Karpas-422 (cell line): Measurements from ENCODE around the gene DVL3. TPM values are rescaled to one million over a fixed set of nuclear protein-coding genes. Genes with fewer than 3 reads are reported as not detected.
"Not testable (repeated sequence)": the region's sequence is repeated elsewhere in the genome, so short reads cannot be mapped to it uniquely, and the experiment has no call there.

Experiments used
- DNase-seq: peaks from one replicate; pipeline ENCODE4 v3.0.0-alpha.2; 2015
- H2AFZ ChIP-seq: fragments of 200-600 bp; sonication (generic); 2 replicates; pipeline ENCODE4 v1.6.1; 2014; ENCODE audit warnings: antibody characterized with exemption, low read length, mixed read lengths
- H3K27ac ChIP-seq: fragments of 200-600 bp; sonication (generic); 2 replicates; pipeline ENCODE4 v1.5.1; 2014; ENCODE audit warnings: mild to moderate bottlenecking, low read length, moderate library complexity
- H3K27me3 ChIP-seq: fragments of 200-600 bp; sonication (generic); 2 replicates; pipeline ENCODE4 v1.6.1; 2014; ENCODE audit warnings: low read length, mixed read lengths
- H3K36me3 ChIP-seq: fragments of 200-600 bp; sonication (generic); 2 replicates; pipeline ENCODE4 v1.6.1; 2014; ENCODE audit warnings: low read length, mixed read lengths; ENCODE audit not compliant: insufficient read depth
- H3K4me1 ChIP-seq: fragments of 200-600 bp; sonication (generic); 2 replicates; pipeline ENCODE4 v1.6.1; 2014; ENCODE audit warnings: mild to moderate bottlenecking, low read length, mixed read lengths
- H3K4me2 ChIP-seq: fragments of 200-600 bp; sonication (generic); 2 replicates; pipeline ENCODE4 v1.6.1; 2014; ENCODE audit warnings: low read length, low read depth, mild to moderate bottlenecking; ENCODE audit not compliant: poor library complexity, severe bottlenecking
- H3K4me3 ChIP-seq: fragments of 200-600 bp; sonication (generic); 2 replicates; pipeline ENCODE4 v1.5.1; 2014; ENCODE audit warnings: mild to moderate bottlenecking, antibody characterized with exemption, low read length, mixed read lengths
- H3K79me2 ChIP-seq: fragments of 200-600 bp; sonication (generic); 2 replicates; pipeline ENCODE4 v1.6.1; 2014; ENCODE audit warnings: mild to moderate bottlenecking, low read length, mixed read lengths
- H3K9ac ChIP-seq: fragments of 200-600 bp; sonication (generic); 2 replicates; pipeline ENCODE4 v1.6.0; 2014; ENCODE audit warnings: low read length
- H3K9me2 ChIP-seq: fragments of 200-600 bp; sonication (generic), shearing (Covaris generic); replicated peaks from 2 replicates; pipeline ENCODE4 v1.6.0; 2014; ENCODE audit warnings: mild to moderate bottlenecking, low read length, moderate library complexity; ENCODE audit not compliant: insufficient read depth
- H3K9me3 ChIP-seq: fragments of 300-700, 200-600 bp; sonication (generic); 2 replicates; pipeline ENCODE4 v1.6.1; 2014; ENCODE audit warnings: low read length, mixed read lengths
- H4K20me1 ChIP-seq: fragments of 200-600 bp; sonication (generic); 2 replicates; pipeline ENCODE4 v1.6.1; 2014; ENCODE audit warnings: mild to moderate bottlenecking, antibody characterized with exemption, low read length, low read depth; ENCODE audit not compliant: insufficient read depth
- total RNA-seq: library from RNA; depleted of rRNA; stranded (reverse); fragments of >200 nt; shearing (Covaris generic); gene quantifications from 2 replicates; pipeline ENCODE4 v1.2.3, GENCODE V29; 2014; ENCODE audit warnings: low replicate concordance

Gene DVL3
- total RNA-seq, 1 experiment from 2014 or later = 62.1 TPM

GRCh38 chr3:184157206-184157605 is 2.0 kb downstream of the DVL3 start:
- Histone ChIP-seq H3K4me2 (peak overlapping the region; percentile 84), H3K9me2 (no peaks in the 10 kb centered on the region), H3K9ac (peak overlapping the region; percentile 90), H4K20me1 (peaks cover 19% of the 10 kb centered on the region; the same call in 1 of the 2 replicates), H3K9me3 (no peaks in the 10 kb centered on the region), H2AFZ (no peak overlapping the region), H3K4me1 (peaks cover 18% of the 10 kb centered on the region), H3K79me2 (peaks cover 56% of the 10 kb centered on the region), H3K4me3 (peak overlapping the region; percentile 78), H3K27ac (no peak overlapping the region), H3K36me3 (no peaks in the 10 kb centered on the region), H3K27me3 (no peaks in the 10 kb centered on the region)
- DNase-seq = no peak

GRCh38 chr3:184158404-184158803 is 3.2 kb downstream of the DVL3 start:
- no peak overlapping the region for H3K4me2 ChIP-seq
- no peak overlapping the region for H3K9ac ChIP-seq
- H4K20me1 ChIP-seq = peaks cover 19% of the 10 kb centered on the region; the same call in 1 of the 2 replicates

DNA sequence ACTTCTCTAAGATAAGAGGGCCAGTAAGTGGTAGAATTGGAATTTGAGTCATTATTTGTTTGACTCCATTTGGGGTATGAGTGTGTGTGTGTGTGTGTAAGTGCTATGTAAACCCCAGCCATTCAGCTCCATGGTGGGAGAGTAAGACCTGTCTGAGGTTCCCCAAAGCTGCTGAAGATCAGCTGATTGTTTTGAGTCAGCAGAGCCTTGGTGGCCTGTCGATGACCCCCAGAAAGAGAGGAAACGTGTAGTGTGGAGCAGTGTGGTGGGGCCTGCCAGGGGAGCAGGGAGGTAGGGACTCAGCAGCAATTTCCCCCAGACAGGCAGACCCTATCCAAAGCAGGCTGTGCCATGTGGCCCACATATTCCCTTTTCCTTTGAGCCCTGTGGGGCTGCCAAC is 5.3 kb downstream of the DVL3 start:
- Histone ChIP-seq H3K79me2 (peaks cover 68% of the 10 kb centered on the region), H3K9me3 (no peaks in the 10 kb centered on the region), H4K20me1 (peaks cover 23% of the 10 kb centered on the region; the same call in 1 of the 2 replicates), H2AFZ (no peak overlapping the region), H3K4me2 (no peak overlapping the region), H3K4me3 (no peak overlapping the region), H3K4me1 (peaks cover 15% of the 10 kb centered on the region), H3K27me3 (no peaks in the 10 kb centered on the region), H3K36me3 (peaks cover 7% of the 10 kb centered on the region), H3K9ac (no peak overlapping the region), H3K9me2 (no peaks in the 10 kb centered on the region), H3K27ac (no peak overlapping the region)
- no peak for DNase-seq

More at GRCh38 chr3:184158404-184158803, 3.2 kb downstream of the DVL3 start:
- Histone ChIP-seq H3K4me3 (no peak overlapping the region), H3K79me2 (peaks cover 62% of the 10 kb centered on the region), H3K4me1 (peaks cover 18% of the 10 kb centered on the region), H3K9me3 (no peaks in the 10 kb centered on the region), H3K27me3 (no peaks in the 10 kb centered on the region), H3K27ac (no peak overlapping the region), H3K36me3 (no peaks in the 10 kb centered on the region), H2AFZ (no peak overlapping the region), H3K9me2 (no peaks in the 10 kb centered on the region)
- DNase-seq = no peak

DNA sequence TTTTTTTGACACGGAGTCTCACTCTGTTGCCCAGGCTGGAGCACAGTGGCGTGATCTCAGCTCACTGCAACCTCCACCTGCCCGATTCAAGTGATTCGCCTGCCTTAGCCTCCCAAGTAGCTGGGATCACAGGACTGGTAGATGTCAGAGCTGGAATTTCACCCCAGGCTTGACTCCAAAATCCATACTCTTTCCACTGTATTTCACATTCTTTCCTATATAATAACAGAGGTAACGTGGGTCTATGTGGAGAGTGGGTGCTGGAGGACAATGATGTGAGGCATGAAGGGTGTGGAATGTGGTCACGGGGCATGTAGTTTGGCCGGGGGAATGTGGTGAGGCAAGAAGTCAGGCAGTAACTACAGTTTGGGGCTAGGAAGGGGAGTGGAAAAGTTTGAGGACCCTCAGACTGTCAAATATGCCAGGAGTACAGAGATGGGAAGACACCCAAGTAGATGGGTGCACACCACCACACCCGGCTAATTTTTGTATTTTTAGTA is 7.4 kb downstream of the DVL3 start:
- H3K4me3 ChIP-seq, H3K4me2 ChIP-seq, DNase-seq, H2AFZ ChIP-seq, H3K9me3 ChIP-seq, H3K27me3 ChIP-seq, H3K9me2 ChIP-seq, H3K27ac ChIP-seq, H3K4me1 ChIP-seq, H3K9ac ChIP-seq: not testable (repeated sequence)
- Histone ChIP-seq H3K36me3 (peaks cover 24% of the 10 kb centered on the region), H4K20me1 (peaks cover 11% of the 10 kb centered on the region; the same call in 1 of the 2 replicates), H3K79me2 (peaks cover 49% of the 10 kb centered on the region)

- H3K4me3 ChIP-seq = no peak overlapping the region
- H3K9me3 ChIP-seq = no peaks in the 10 kb centered on the region
- H3K79me2 ChIP-seq = peaks cover 34% of the 10 kb centered on the region
- no peaks in the 10 kb centered on the region for H3K4me1 ChIP-seq
- H3K36me3 ChIP-seq = peaks cover 29% of the 10 kb centered on the region
- no peaks in the 10 kb centered on the region for H3K9me2 ChIP-seq
- no peak overlapping the region for H3K27ac ChIP-seq
- H3K27me3 ChIP-seq = no peaks in the 10 kb centered on the region
- no peak for DNase-seq
- no peak overlapping the region for H3K4me2 ChIP-seq
- peaks cover 11% of the 10 kb centered on the region; the same call in 1 of the 2 replicates for H4K20me1 ChIP-seq
- H3K9ac ChIP-seq = no peak overlapping the region
- no peak overlapping the region for H2AFZ ChIP-seq
Measured at GRCh38 chr3:184164648-184165330, 9.6 kb downstream of the DVL3 start.

DNA sequence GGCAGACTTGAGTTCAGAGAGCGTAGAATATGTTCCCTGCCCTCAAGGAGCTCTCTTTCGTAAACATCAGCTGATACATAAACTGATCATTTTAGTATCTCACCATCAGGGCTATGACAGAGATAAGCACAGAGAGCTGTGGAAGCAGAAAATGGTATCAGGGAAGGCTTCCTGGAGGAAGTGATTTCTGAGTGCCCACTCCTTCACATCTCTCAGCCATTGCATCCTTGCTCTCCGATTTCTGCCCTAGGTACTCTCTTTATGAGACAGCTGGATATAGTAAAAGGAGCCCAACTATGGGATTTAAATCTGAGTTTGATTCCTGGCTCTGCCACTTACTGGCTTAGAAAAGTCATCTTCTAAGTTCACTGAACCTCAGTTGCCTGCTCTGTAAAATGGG is 10.4 kb downstream of the DVL3 start:
- no peak overlapping the region for H2AFZ ChIP-seq
- no peak overlapping the region for H3K9ac ChIP-seq
- H3K4me2 ChIP-seq = no peak overlapping the region
- no peak overlapping the region for H3K27ac ChIP-seq
- H3K79me2 ChIP-seq = peaks cover 27% of the 10 kb centered on the region
- no peaks in the 10 kb centered on the region for H3K4me1 ChIP-seq
- peaks cover 7% of the 10 kb centered on the region; the same call in 1 of the 2 replicates for H4K20me1 ChIP-seq
- H3K27me3 ChIP-seq = no peaks in the 10 kb centered on the region
- no peak overlapping the region for H3K4me3 ChIP-seq
- no peaks in the 10 kb centered on the region for H3K9me2 ChIP-seq
- DNase-seq = no peak
- H3K9me3 ChIP-seq = no peaks in the 10 kb centered on the region
- peaks cover 29% of the 10 kb centered on the region for H3K36me3 ChIP-seq

GRCh38 chr3:184166671-184167070 is 11.5 kb downstream of the DVL3 start:
- Histone ChIP-seq H3K9ac (no peak overlapping the region), H3K36me3 (peaks cover 34% of the 10 kb centered on the region)
- no peak for DNase-seq

DNA sequence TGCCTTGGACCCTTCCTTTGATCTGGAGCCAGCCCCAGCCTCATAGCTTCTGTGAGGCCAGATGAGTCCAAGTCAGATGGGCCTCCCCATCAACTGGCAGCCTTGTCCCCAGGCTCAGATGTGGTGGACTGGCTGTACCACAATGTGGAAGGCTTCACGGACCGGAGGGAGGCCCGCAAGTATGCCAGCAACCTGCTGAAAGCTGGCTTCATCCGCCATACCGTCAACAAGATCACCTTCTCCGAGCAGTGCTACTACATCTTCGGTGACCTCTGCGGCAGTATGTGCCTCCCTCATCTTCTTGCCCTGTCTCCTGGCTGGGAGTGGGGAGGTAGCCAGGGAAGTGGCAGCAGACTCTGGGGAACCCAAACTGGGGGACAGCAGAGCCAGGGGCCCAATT is 12.6 kb downstream of the DVL3 start:
- H3K9me2 ChIP-seq = no peaks in the 10 kb centered on the region
- no peak overlapping the region for H3K4me2 ChIP-seq
- H3K27me3 ChIP-seq = no peaks in the 10 kb centered on the region
- peaks cover 11% of the 10 kb centered on the region; the same call in 1 of the 2 replicates for H3K79me2 ChIP-seq
- no peak overlapping the region for H3K27ac ChIP-seq
- H2AFZ ChIP-seq = no peak overlapping the region
- H3K4me1 ChIP-seq = no peaks in the 10 kb centered on the region
- peaks cover 4% of the 10 kb centered on the region; the same call in 1 of the 2 replicates for H4K20me1 ChIP-seq
- H3K4me3 ChIP-seq = no peak overlapping the region
- H3K9me3 ChIP-seq = no peaks in the 10 kb centered on the region
- DNase-seq = no peak
- H3K9ac ChIP-seq = no peak overlapping the region
- peaks cover 34% of the 10 kb centered on the region for H3K36me3 ChIP-seq

More at GRCh38 chr3:184166671-184167070, 11.5 kb downstream of the DVL3 start:
- no peak overlapping the region for H2AFZ ChIP-seq
- no peak overlapping the region for H3K4me2 ChIP-seq
- no peaks in the 10 kb centered on the region for H3K27me3 ChIP-seq
- peaks cover 17% of the 10 kb centered on the region for H3K79me2 ChIP-seq
- H3K9me2 ChIP-seq = no peaks in the 10 kb centered on the region
- H4K20me1 ChIP-seq = peaks cover 6% of the 10 kb centered on the region; the same call in 1 of the 2 replicates
- no peak overlapping the region for H3K4me3 ChIP-seq
- no peaks in the 10 kb centered on the region for H3K4me1 ChIP-seq
- no peaks in the 10 kb centered on the region for H3K9me3 ChIP-seq
- no peak overlapping the region for H3K27ac ChIP-seq
